Measurements from ENCODE around the gene HTR4. TPM values are rescaled to one million over a fixed set of nuclear protein-coding genes. Genes with fewer than 3 reads are reported as not detected.

HTR4 gene
- total RNA-seq, 1 donor from 2014 or later = not detected

GRCh38 chr5:148458036-148458888, 196.1 kb downstream of the HTR4 start:
- DNase-seq = no peak
- H3K27ac Mint-ChIP-seq = no peak overlapping the region
- peaks cover 25% of the 10 kb centered on the region for H3K27me3 Mint-ChIP-seq
- H3K9me3 Mint-ChIP-seq = no peaks in the 10 kb centered on the region
- intact Hi-C loops (cut with micrococcal nuclease) = no loop called here
- peaks cover 2% of the 10 kb centered on the region for H3K4me1 Mint-ChIP-seq
- no peak overlapping the region for H3K4me3 Mint-ChIP-seq
- H3K36me3 Mint-ChIP-seq (ENCODE audit: low read depth) = no peaks in the 10 kb centered on the region

- Mint-ChIP-seq H3K4me3 (no peak overlapping the region), H3K9me3 (no peaks in the 10 kb centered on the region), H3K27me3 (peaks cover 25% of the 10 kb centered on the region), H3K4me1 (peaks cover 2% of the 10 kb centered on the region), H3K27ac (no peak overlapping the region), H3K36me3 (ENCODE audit: low read depth) (no peaks in the 10 kb centered on the region)
- DNase-seq = no peak
- intact Hi-C loops (cut with micrococcal nuclease) = no loop called here
Measured at GRCh38 chr5:148457183-148457620, 197.1 kb downstream of the HTR4 start.

- no peak overlapping the region for H3K27ac Mint-ChIP-seq
- no peaks in the 10 kb centered on the region for H3K9me3 Mint-ChIP-seq
- intact Hi-C loops (cut with micrococcal nuclease) = no loop called here
- no peak for DNase-seq
- H3K27me3 Mint-ChIP-seq = peaks cover 13% of the 10 kb centered on the region
- no peaks in the 10 kb centered on the region for H3K36me3 Mint-ChIP-seq (ENCODE audit: low read depth)
- H3K4me3 Mint-ChIP-seq = no peak overlapping the region
- H3K4me1 Mint-ChIP-seq = peaks cover 2% of the 10 kb centered on the region
Measured at GRCh38 chr5:148455185-148455584, 199.1 kb downstream of the HTR4 start.

GRCh38 chr5:148454576-148454975, 199.8 kb downstream of the HTR4 start:
- H3K27ac Mint-ChIP-seq = no peak overlapping the region

GRCh38 chr5:148452499-148453193, 201.7 kb downstream of the HTR4 start:
- Mint-ChIP-seq H3K4me1 (no peaks in the 10 kb centered on the region), H3K9me3 (no peaks in the 10 kb centered on the region), H3K27me3 (no peaks in the 10 kb centered on the region), H3K4me3 (no peak overlapping the region), H3K27ac (no peak overlapping the region), H3K36me3 (ENCODE audit: low read depth) (no peaks in the 10 kb centered on the region)
- intact Hi-C loops (cut with micrococcal nuclease) = no loop called here
- DNase-seq = peak; percentile 50

More at GRCh38 chr5:148454576-148454975, 199.8 kb downstream of the HTR4 start:
- peaks cover 1% of the 10 kb centered on the region for H3K4me1 Mint-ChIP-seq
- no peaks in the 10 kb centered on the region for H3K9me3 Mint-ChIP-seq
- H3K27me3 Mint-ChIP-seq = peaks cover 8% of the 10 kb centered on the region
- intact Hi-C loops (cut with micrococcal nuclease) = no loop called here
- DNase-seq = no peak
- no peaks in the 10 kb centered on the region for H3K36me3 Mint-ChIP-seq (ENCODE audit: low read depth)
- no peak overlapping the region for H3K4me3 Mint-ChIP-seq

DNA sequence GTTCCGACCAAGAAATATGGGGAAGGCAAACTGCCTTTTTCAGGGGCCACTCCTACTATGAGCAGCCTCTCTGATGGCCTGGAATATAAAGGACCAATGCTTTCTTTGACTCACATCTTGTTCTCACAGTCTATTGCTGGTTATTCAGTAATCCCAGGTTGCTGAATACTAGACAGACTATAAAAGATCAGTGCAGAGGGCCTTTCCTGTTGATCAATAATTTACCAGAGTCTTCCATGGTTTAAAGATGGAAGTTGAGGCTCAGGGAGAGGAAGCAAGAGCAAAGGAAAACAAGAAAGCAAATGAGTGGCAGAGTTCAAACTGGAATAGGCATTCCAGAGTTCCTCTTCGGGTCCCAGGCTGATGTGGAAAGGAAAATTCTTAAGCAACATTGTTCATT, 207.7 kb downstream of the HTR4 start:
- intact Hi-C loops (cut with micrococcal nuclease) = loop anchor here (10.0 kb wide), 1 partner anchor 818 kb away; no protein-coding TSS in a partner anchor
- Mint-ChIP-seq H3K27ac (no peak overlapping the region), H3K9me3 (no peaks in the 10 kb centered on the region)

GRCh38 chr5:148445578-148445977, 208.7 kb downstream of the HTR4 start:
- no peaks in the 10 kb centered on the region for H3K4me1 Mint-ChIP-seq
- H3K27ac Mint-ChIP-seq = no peak overlapping the region
- no peak overlapping the region for H3K4me3 Mint-ChIP-seq
- no peaks in the 10 kb centered on the region for H3K9me3 Mint-ChIP-seq
- no peaks in the 10 kb centered on the region for H3K27me3 Mint-ChIP-seq
- H3K36me3 Mint-ChIP-seq (ENCODE audit: low read depth) = peaks cover 13% of the 10 kb centered on the region
- intact Hi-C loops (cut with micrococcal nuclease) = loop anchor here (2.0 to 10.0 kb wide), 2 partner anchors 37 to 819 kb away; no protein-coding TSS in a partner anchor
- no peak for DNase-seq

More for the DNA sequence above, 207.7 kb downstream of the HTR4 start:
- Mint-ChIP-seq H3K36me3 (ENCODE audit: low read depth) (peaks cover 8% of the 10 kb centered on the region), H3K4me3 (no peak overlapping the region), H3K4me1 (no peaks in the 10 kb centered on the region), H3K27me3 (no peaks in the 10 kb centered on the region)
- peak; percentile 40 for DNase-seq

- Mint-ChIP-seq H3K4me3 (no peak overlapping the region), H3K9me3 (no peaks in the 10 kb centered on the region), H3K27me3 (no peaks in the 10 kb centered on the region), H3K27ac (no peak overlapping the region), H3K36me3 (ENCODE audit: low read depth) (peaks cover 25% of the 10 kb centered on the region), H3K4me1 (no peaks in the 10 kb centered on the region)
- intact Hi-C loops (cut with micrococcal nuclease) = loop anchor here (1.0 to 10.0 kb wide), 5 partner anchors 39 to 821 kb away; no protein-coding TSS in a partner anchor
- DNase-seq = peak; percentile 85
Measured at GRCh38 chr5:148443998-148444397, 210.3 kb downstream of the HTR4 start.

DNA sequence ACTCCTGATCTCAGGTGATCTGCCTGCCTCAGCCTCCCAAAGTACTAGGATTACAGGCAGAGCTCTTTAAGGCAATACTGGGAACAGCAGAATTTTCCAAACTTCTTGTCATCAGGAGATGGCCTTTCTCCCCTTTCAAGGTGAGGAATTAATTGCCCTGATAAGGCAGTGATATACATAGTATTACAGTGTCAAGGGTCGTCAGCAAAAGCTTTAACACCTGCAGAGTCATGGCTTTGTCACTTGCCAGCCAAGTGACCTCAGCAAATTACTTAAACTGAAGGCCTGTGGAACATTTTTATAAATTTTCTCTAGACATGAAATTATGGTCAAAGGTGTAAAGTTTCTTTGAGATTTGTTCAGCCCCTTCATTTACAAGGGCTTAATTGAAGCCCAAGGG, 211.1 kb downstream of the HTR4 start:
- no peaks in the 10 kb centered on the region for H3K9me3 Mint-ChIP-seq

GRCh38 chr5:148438933-148439332, 215.4 kb downstream of the HTR4 start:
- Mint-ChIP-seq H3K4me1 (peaks cover 3% of the 10 kb centered on the region), H3K4me3 (no peak overlapping the region), H3K27me3 (no peaks in the 10 kb centered on the region), H3K27ac (no peak overlapping the region), H3K36me3 (ENCODE audit: low read depth) (peaks cover 43% of the 10 kb centered on the region), H3K9me3 (no peaks in the 10 kb centered on the region)
- no peak for DNase-seq
- intact Hi-C loops (cut with micrococcal nuclease) = no loop called here

More for the DNA sequence above, 211.1 kb downstream of the HTR4 start:
- H3K4me1 Mint-ChIP-seq = no peaks in the 10 kb centered on the region
- no peaks in the 10 kb centered on the region for H3K27me3 Mint-ChIP-seq
- H3K36me3 Mint-ChIP-seq (ENCODE audit: low read depth) = peaks cover 30% of the 10 kb centered on the region
- DNase-seq = no peak
- intact Hi-C loops (cut with micrococcal nuclease) = loop anchor here (1.0 to 10.0 kb wide), 3 partner anchors 266 to 822 kb away; no protein-coding TSS in a partner anchor
- no peak overlapping the region for H3K4me3 Mint-ChIP-seq
- H3K27ac Mint-ChIP-seq = no peak overlapping the region

DNA sequence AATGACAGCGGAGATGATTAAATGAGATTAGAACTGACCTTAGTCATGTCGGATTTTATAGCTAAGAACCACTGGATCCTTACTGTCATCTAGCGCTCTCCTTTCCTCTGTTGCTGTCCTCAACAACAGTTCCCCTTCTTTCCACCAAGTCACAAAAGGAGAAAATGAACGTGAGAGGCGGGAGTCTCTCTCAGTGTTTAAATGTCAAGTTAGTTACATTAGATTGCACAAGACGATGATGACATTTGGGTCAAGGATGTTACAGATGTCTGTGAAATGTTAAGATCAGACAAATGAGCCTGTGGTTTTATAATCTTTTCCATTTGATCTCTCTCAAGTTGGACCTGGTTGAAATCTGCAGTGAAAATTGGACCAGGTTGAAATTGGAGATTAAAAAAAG, 217.1 kb downstream of the HTR4 start:
- no peaks in the 10 kb centered on the region for H3K27me3 Mint-ChIP-seq
- no peak for DNase-seq
- peak overlapping the region; percentile 56 for H3K27ac Mint-ChIP-seq
- H3K4me3 Mint-ChIP-seq = no peak overlapping the region
- H3K4me1 Mint-ChIP-seq = peaks cover 3% of the 10 kb centered on the region
- no peaks in the 10 kb centered on the region for H3K9me3 Mint-ChIP-seq
- intact Hi-C loops (cut with micrococcal nuclease) = no loop called here
- peaks cover 51% of the 10 kb centered on the region for H3K36me3 Mint-ChIP-seq (ENCODE audit: low read depth)

DNA sequence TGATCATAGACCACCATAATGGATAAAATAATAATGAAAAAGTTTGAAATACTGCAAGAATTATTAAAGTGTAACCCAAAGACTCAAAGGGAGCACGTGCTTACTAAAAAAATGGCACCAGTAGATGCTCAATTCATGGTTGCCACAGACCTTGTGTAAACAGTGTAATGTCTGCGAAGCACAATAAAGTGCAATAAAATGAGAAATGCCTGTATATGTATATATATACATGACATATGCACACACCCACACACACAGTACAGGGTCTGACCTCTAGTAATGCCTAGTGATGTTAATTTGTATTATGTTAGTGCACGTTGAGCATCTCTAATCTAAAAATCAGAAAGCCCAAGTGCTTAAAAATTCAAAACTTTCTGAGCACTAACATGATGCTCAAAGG, 218.3 kb downstream of the HTR4 start:
- no peak for DNase-seq
- Mint-ChIP-seq H3K4me3 (no peak overlapping the region), H3K27me3 (no peaks in the 10 kb centered on the region), H3K36me3 (ENCODE audit: low read depth) (peaks cover 55% of the 10 kb centered on the region), H3K27ac (no peak overlapping the region), H3K4me1 (peaks cover 3% of the 10 kb centered on the region), H3K9me3 (no peaks in the 10 kb centered on the region)
- intact Hi-C loops (cut with micrococcal nuclease) = no loop called here

GRCh38 chr5:148433826-148434225, 220.5 kb downstream of the HTR4 start:
- H3K36me3 Mint-ChIP-seq (ENCODE audit: low read depth) = peaks cover 47% of the 10 kb centered on the region
- no peak overlapping the region for H3K4me3 Mint-ChIP-seq
- DNase-seq = no peak
- no peaks in the 10 kb centered on the region for H3K27me3 Mint-ChIP-seq
- peaks cover 6% of the 10 kb centered on the region for H3K4me1 Mint-ChIP-seq
- intact Hi-C loops (cut with micrococcal nuclease) = no loop called here
- no peaks in the 10 kb centered on the region for H3K9me3 Mint-ChIP-seq
- no peak overlapping the region for H3K27ac Mint-ChIP-seq

All from activated CD4-positive, alpha-beta T cell treated with anti-CD3 and anti-CD28 coated beads, Interleukin-2, amount 10 ng/mL, durations not matched to agents 24 days and 14 days (primary cell).